Liver (tissue), 3 donors: ENCODE results near the gene CTNNA2.

Experiments
- CTCF ChIP-seq: fragments of 150-350 bp; IDR thresholded peaks from 2 replicates; pipeline ENCODE4 v1.5.1; 2017; ENCODE audit warnings: improper control_type of control experiment, low read depth, low read length; ENCODE audit not compliant: missing input control
- EGR1 ChIP-seq, 2 donors: IDR thresholded peaks; 2 replicates each; pipeline ENCODE4 v1.6.1; 2016 to 2018; ENCODE audit warnings: antibody characterized with exemption in 2 of 2, low read depth in 2 of 2
- FOXA1 ChIP-seq: IDR thresholded peaks from 2 replicates; pipeline ENCODE4 v1.6.1; 2016; ENCODE audit warnings: antibody characterized with exemption
- GABPA ChIP-seq, 2 donors: IDR thresholded peaks in 1 of 2; conservative IDR thresholded peaks in 1 of 2; 2 replicates each; pipeline ENCODE4 v1.6.1; 2016; ENCODE audit warnings: antibody characterized with exemption in 2 of 2, mild to moderate bottlenecking in 1 of 2, moderate library complexity in 1 of 2
- HNF4A ChIP-seq, 2 donors: conservative IDR thresholded peaks; 2 replicates each; pipeline ENCODE4 v1.6.1; 2016; ENCODE audit warnings: antibody characterized with exemption in 2 of 2, mild to moderate bottlenecking in 2 of 2
- HNF4G ChIP-seq: IDR thresholded peaks from 2 replicates; pipeline ENCODE4 v1.6.1; 2016; ENCODE audit warnings: antibody characterized with exemption
- JUND ChIP-seq, 2 donors: IDR thresholded peaks; 2 replicates each; pipeline ENCODE4 v1.6.1; 2016; ENCODE audit warnings: antibody characterized with exemption in 2 of 2
- MAX ChIP-seq: IDR thresholded peaks from 2 replicates; pipeline ENCODE4 v1.6.1; 2016; ENCODE audit warnings: antibody characterized with exemption
- RAD21 ChIP-seq, 2 donors: IDR thresholded peaks; 2 replicates each; pipeline ENCODE4 v1.6.1; 2016; ENCODE audit warnings: antibody characterized with exemption in 2 of 2, mild to moderate bottlenecking in 2 of 2
- RXRA ChIP-seq, 2 donors: IDR thresholded peaks; 2 replicates each; pipeline ENCODE4 v1.6.1; 2017 to 2018; ENCODE audit warnings: antibody characterized with exemption in 2 of 2, mild to moderate bottlenecking in 1 of 2
- SP1 ChIP-seq: IDR thresholded peaks from 2 replicates; pipeline ENCODE4 v1.6.1; 2018; ENCODE audit warnings: antibody characterized with exemption, mild to moderate bottlenecking
- TAF1 ChIP-seq: conservative IDR thresholded peaks from 2 replicates; pipeline ENCODE4 v1.6.1; 2016; ENCODE audit warnings: antibody characterized with exemption, mild to moderate bottlenecking
- YY1 ChIP-seq: IDR thresholded peaks from 2 replicates; pipeline ENCODE4 v1.6.1; 2016; ENCODE audit warnings: antibody characterized with exemption, mild to moderate bottlenecking
- ZBTB33 ChIP-seq: IDR thresholded peaks from 2 replicates; pipeline ENCODE4 v1.6.1; 2016; ENCODE audit warnings: antibody characterized with exemption
- donor health status: healthy.
- donor health status: healthy.

GRCh38 chr2:79996709-79997108, 483.9 kb downstream of the CTNNA2 start:
- TF ChIP-seq MAX (no peak), GABPA (IDR thresholded peaks at IDR 0.05 in 1 of 2, conservative IDR thresholded peaks at IDR 0.05 in 1 of 2) (no peak), RAD21 (IDR thresholded peaks at IDR 0.05) (no peak), CTCF (no peak), FOXA1 (no peak), YY1 (no peak), ZBTB33 (no peak), EGR1 (IDR thresholded peaks at IDR 0.05; ENCODE audit: low read depth in 2 of 2) (no peak), JUND (IDR thresholded peaks at IDR 0.05) (no peak), TAF1 (no peak), HNF4A (conservative IDR thresholded peaks at IDR 0.05) (no peak), RXRA (IDR thresholded peaks at IDR 0.05) (no peak), HNF4G (no peak), SP1 (no peak)
